SKM-1 treated with dmso at 0.1 percent for 144 hours (cell line): ENCODE data around the gene HIF3A.
"Not testable (repeated sequence)": the region's sequence is repeated elsewhere in the genome, so short reads cannot be mapped to it uniquely, and the experiment has no call there.

Source experiments
- DNase-seq: peaks from one replicate; lab custom pipeline; 2025; ENCODE audit not compliant: unreplicated experiment; lab: John Stamatoyannopoulos, UW

Gene HIF3A

GRCh38 chr19:46356149-46357055, 59.6 kb downstream of the HIF3A start:
- DNase-seq = no peak

GRCh38 chr19:46357846-46358583, 61.2 kb downstream of the HIF3A start:
- DNase-seq = no peak

DNA sequence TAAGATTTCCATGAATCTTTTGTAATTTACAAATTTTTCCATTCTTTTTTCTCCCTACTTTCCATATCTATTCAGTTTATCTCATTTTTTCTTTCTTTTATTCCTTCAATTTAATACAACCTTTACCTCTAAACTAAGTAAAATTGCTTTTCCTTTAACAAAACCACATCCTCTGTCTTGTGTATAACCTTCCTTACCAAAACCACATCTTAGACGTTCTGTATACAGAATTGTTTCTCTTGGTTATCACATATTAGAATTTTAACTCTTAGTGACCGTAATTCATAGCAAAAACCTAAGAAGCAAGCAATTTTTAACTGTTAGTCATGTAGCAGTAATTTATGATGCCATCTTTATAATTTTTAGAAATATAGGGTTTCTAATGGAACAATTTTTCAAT, 65.1 kb downstream of the HIF3A start:
- DNase-seq = no peak

DNA sequence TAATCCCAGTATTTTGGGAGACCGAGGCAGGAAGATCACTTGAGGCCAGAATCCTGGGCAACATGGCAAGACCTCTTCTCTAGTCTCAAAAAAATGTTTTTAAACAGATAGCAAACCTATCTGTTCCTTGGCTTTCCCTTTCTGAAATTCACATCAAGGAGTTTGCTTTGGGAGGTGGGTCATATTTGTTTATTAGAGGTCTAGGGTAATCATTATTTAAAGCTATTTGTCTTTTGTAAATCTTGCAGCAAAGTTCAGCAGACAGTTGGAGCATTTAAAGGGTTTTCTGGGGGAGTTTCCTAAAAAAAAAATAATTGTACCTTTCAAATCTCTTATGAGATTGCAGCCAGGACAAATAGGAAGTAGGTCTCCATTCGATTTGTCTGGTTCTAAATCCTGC, 67.5 kb downstream of the HIF3A start:
- DNase-seq = no peak

- no peak for DNase-seq
Measured at GRCh38 chr19:46365561-46365960, 68.7 kb downstream of the HIF3A start.

DNA sequence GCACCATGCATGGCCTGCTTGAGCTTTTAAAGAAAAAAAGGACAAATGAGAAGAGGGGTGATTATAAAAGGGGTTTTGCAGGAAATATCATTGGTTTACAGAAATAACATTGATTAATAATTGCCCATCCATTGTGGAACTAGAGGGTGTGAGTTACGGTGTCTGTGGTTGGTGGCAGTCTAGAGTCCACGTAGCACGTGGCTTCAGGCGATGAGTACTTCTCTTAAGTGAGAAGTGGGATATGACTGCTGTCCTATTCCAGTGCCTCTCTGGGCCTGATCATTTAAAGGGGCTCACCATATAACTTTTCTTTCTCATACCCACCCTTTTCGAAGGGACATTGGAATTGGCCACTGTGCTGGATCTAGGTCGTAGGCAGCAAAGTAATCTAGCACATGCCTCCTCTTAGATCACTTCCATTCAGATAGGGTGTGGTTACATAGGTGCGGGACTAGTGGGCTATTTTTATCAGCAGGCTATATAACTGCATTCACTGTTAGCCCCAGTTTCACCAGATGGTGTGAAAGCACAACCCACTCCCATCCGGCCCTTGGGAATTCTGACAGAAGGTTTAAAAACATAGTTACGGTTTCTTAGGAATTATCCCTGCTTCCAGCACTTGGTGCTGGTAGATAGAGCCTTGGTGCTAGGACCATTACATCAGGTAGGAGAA, 69.9 kb downstream of the HIF3A start:
- no peak for DNase-seq

- DNase-seq = no peak
Measured at GRCh38 chr19:46367426-46367825, 70.6 kb downstream of the HIF3A start.

GRCh38 chr19:46368116-46368515, 71.3 kb downstream of the HIF3A start:
- DNase-seq = no peak

GRCh38 chr19:46369817-46370216, 73.0 kb downstream of the HIF3A start:
- DNase-seq = no peak

GRCh38 chr19:46371371-46371901, 74.6 kb downstream of the HIF3A start:
- no peak for DNase-seq

- DNase-seq = no peak
Measured at GRCh38 chr19:46372901-46373490, 76.2 kb downstream of the HIF3A start.

DNA sequence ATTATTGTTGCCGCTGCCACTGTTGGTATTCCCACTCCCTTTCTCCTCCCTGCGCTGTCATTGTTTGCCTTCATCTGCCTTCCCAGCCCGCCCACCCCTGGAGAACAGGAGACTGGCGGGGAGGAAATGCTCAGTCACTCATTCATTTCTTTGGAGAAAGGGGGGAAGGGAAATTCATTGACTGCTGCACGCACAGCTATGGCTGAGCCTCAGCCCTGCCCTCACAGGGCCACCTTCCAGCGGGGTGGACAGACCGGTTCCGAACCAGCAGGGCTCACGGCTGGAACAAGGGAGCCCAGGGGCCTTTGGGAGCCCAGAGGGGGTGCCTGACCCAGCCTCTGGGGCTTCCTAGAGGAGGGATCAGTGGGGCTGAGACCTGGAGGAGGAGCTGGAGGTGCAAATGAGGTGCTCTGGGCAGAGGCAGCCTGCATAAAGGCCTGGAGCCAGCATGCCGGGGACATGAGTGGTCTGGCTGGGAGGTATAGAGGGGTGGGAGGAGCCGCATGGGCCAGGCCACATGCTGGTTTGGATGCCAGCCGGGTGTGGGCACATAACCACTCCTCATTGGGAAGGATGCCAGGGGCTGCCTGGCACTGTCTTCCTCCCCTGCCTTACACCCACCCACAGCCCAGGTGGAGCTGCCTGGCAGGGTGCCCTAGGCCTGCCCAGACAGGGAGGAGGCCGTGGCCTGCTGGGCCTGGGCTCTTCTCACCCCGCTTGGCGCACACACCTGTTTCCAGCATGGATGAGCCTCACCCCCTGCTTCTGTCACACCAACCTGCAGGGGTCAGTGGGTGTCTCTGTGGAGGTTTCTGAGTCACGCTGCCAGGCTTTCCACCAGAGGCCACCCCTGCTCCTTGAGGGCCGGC, 76.9 kb downstream of the HIF3A start:
- no peak for DNase-seq

- no peak for DNase-seq
Measured at GRCh38 chr19:46374536-46375475, 78.0 kb downstream of the HIF3A start.

DNA sequence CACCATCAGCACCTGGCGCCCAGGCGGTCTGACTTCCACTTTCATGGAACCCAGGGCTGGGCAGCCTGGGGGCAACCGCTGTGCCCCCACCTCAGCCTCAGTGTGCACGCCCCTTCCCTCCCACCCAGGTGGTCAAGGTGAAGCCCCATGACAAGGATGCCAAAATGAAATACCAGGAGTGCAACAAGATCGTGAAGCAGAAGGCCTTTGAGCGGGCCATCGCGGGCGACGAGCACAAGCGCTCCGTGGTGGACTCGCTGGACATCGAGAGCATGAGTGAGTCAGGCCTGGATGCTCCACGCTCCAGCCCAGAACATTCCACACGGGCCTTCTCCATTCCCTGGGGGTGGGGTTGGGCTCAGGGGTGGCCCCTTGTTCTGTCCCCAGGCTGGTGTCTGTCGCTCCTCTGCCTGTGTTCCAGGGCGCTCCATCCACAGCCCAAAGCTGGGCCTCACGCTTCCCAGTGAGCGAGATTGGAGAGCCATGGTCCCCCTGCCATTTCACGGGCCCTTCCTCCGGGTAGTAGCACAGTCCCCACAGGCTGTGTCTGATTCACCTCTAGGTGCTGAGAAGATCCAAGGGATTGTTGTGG, 78.7 kb downstream of the HIF3A start:
- not testable (repeated sequence) for DNase-seq

DNA sequence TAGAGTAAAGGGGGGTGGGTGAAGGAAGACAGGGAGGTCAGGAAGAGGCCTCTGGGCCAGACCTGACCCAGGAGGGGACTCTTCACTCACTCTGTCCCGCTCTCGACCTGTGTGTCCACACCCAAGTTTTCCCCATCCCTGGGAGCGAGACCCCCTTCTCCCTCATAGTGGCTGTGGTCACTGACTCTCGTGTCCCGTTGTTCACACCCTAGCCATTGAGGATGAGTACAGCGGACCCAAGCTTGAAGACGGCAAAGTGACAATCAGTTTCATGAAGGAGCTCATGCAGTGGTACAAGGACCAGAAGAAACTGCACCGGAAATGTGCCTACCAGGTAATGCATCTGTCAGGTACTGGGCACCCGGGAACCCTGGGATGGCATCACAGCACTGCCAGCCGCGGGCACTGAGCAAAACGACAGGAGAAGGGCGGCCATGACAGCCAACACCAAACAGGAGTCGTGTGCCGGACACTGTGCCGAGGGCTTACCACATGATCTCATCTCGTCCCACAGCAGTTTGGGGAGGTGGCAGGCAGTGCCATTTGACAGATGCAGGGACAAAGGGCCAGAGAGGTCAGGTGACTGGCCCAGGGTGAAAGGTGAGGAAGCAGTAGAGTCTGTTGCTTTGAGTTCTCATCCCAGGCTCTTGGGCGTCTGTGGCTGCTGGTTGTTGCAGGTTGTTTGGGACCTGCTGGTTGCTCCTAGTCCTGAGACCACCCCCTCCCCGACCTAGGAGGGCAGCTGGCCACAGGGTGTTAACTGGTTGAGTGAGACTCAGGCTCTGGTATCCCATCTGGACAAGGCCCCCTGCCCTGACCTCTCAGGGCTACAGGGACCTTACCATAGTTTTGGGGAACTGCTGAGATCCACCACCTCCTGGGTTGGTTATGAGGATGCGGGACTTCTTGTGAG, 79.7 kb downstream of the HIF3A start:
- no peak for DNase-seq

DNA sequence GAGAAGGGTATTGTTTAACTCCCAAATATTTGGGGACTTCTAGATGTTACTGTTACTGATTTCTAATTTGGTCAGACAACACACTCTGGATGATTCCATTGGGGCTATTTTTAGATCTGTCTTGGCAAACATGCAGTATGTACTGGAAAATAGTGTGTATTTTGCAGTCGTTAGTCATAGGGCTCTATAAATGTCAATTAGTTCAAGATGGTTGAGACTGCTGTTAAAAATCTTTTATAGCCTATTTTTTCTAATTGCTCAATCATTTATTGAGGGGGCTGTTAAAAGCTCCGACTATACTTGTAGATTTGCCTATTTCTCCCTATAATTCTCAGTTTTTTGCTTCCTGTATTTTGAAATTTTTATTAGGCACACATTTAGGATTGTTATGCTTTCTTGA, 81.4 kb downstream of the HIF3A start:
- no peak for DNase-seq

DNA sequence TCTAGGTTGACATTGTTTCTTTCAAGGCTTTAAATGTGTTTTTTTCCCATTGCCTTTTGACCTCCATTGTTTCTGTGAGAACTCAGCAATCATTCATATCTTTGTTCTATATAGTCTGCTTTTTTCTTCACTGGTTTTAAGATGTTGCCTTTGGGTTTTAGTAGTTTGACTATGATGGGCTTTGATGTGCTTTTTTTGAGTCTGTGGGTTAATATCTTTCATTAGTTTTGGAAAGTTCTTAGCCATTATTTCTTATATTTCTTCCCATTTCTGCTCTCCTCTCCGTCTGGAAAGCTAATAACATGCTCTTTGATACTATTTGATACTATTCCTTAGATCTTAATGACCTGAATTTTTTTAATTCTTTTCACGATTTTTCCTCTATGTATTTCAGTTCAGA, 83.8 kb downstream of the HIF3A start:
- no peak for DNase-seq

GRCh38 chr19:46381346-46381745, 84.5 kb downstream of the HIF3A start:
- DNase-seq = no peak
